Glutamatergic neuron (in vitro differentiated cells): ENCODE measurements around the gene RAB6B. TPM values are rescaled to one million over a fixed set of nuclear protein-coding genes. Genes with fewer than 3 reads are reported as not detected.

Experiments used
- DNase-seq: peaks from one replicate; pipeline ENCODE4 v3.0.0; 2022
- H3K27ac Mint-ChIP-seq: one replicate; pipeline ENCODE4 v1.8.0; 2020; ENCODE audit warnings: mild to moderate bottlenecking, mixed read lengths, inconsistent platforms; ENCODE audit not compliant: unreplicated experiment
- H3K27me3 Mint-ChIP-seq: one replicate; pipeline ENCODE4 v1.8.0; 2020; ENCODE audit warnings: mild to moderate bottlenecking, moderate library complexity, mixed read lengths, inconsistent platforms; ENCODE audit not compliant: unreplicated experiment
- H3K36me3 Mint-ChIP-seq: one replicate; pipeline ENCODE4 v1.8.0; 2020; ENCODE audit warnings: mild to moderate bottlenecking, mixed read lengths, inconsistent platforms; ENCODE audit not compliant: unreplicated experiment
- H3K4me1 Mint-ChIP-seq: one replicate; pipeline ENCODE4 v1.8.0; 2020; ENCODE audit warnings: mild to moderate bottlenecking, low read depth, mixed read lengths, inconsistent platforms; ENCODE audit not compliant: unreplicated experiment
- H3K4me3 Mint-ChIP-seq: one replicate; pipeline ENCODE4 v1.8.0; 2020; ENCODE audit warnings: mild to moderate bottlenecking, mixed read lengths, inconsistent platforms; ENCODE audit not compliant: unreplicated experiment
- H3K9me3 Mint-ChIP-seq: one replicate; pipeline ENCODE4 v1.8.0; 2020; ENCODE audit warnings: mild to moderate bottlenecking, moderate library complexity, mixed read lengths, inconsistent platforms; ENCODE audit not compliant: unreplicated experiment
- CTCF ChIP-seq: fragments of 200-600 bp; sonication (generic); IDR thresholded peaks from one replicate; pipeline ENCODE4 v1.5.0; 2021; ENCODE audit not compliant: partially characterized antibody, unreplicated experiment
- total RNA-seq: library from RNA; stranded (reverse); fragmentation: NEBNext Ultra II Directional; extraction: Animal tissue kit (Norgen Biotek cat#: 25700); gene quantifications from one replicate; pipeline ENCODE4 v1.2.1, GENCODE V29; 2021; ENCODE audit not compliant: unreplicated experiment

RAB6B gene
- total RNA-seq, 1 donor from 2014 or later = 222 TPM

GRCh38 chr3:133827136-133827535 lies 68.5 kb downstream of the RAB6B start:
- no peak for DNase-seq
- H3K4me1 Mint-ChIP-seq = peaks cover 3% of the 10 kb centered on the region
- no peak for TF ChIP-seq CTCF
- H3K9me3 Mint-ChIP-seq = peaks cover 15% of the 10 kb centered on the region
- H3K27ac Mint-ChIP-seq = no peak overlapping the region
- H3K36me3 Mint-ChIP-seq = peaks cover 13% of the 10 kb centered on the region
- H3K27me3 Mint-ChIP-seq = peaks cover 8% of the 10 kb centered on the region
- no peak overlapping the region for H3K4me3 Mint-ChIP-seq

- H3K9me3 Mint-ChIP-seq = peaks cover 21% of the 10 kb centered on the region
- no peak for DNase-seq
- H3K36me3 Mint-ChIP-seq = peaks cover 13% of the 10 kb centered on the region
- no peak for TF ChIP-seq CTCF
- H3K27me3 Mint-ChIP-seq = peaks cover 4% of the 10 kb centered on the region
- H3K4me1 Mint-ChIP-seq = peaks cover 9% of the 10 kb centered on the region
- no peak overlapping the region for H3K27ac Mint-ChIP-seq
- H3K4me3 Mint-ChIP-seq = no peak overlapping the region
These were observed 69.5 kb downstream of the RAB6B start for GRCh38 chr3:133825969-133826727.

GRCh38 chr3:133824961-133825485 lies 70.7 kb downstream of the RAB6B start:
- Mint-ChIP-seq H3K4me3 (no peak overlapping the region), H3K4me1 (peaks cover 15% of the 10 kb centered on the region), H3K27ac (peak overlapping the region; percentile 43), H3K27me3 (peaks cover 8% of the 10 kb centered on the region), H3K36me3 (peaks cover 11% of the 10 kb centered on the region), H3K9me3 (peaks cover 23% of the 10 kb centered on the region)
- DNase-seq = no peak
- no peak for TF ChIP-seq CTCF

- no peak for DNase-seq
- peak overlapping the region; percentile 22 for H3K27ac Mint-ChIP-seq
- peaks cover 6% of the 10 kb centered on the region for H3K36me3 Mint-ChIP-seq
- peaks cover 6% of the 10 kb centered on the region for H3K27me3 Mint-ChIP-seq
- H3K4me3 Mint-ChIP-seq = no peak overlapping the region
- H3K4me1 Mint-ChIP-seq = peaks cover 15% of the 10 kb centered on the region
- peaks cover 19% of the 10 kb centered on the region for H3K9me3 Mint-ChIP-seq
- TF ChIP-seq CTCF = no peak
These were observed 73.7 kb downstream of the RAB6B start for GRCh38 chr3:133821767-133822638.
